AG04449 (cell line): ENCODE data around the gene TRIM36.

Source experiments
- CTCF ChIA-PET: fragments of 350-600 bp; formaldehyde crosslinking; extraction: SDS; loops from one replicate; lab custom pipeline; 2021; ENCODE audit warnings: antibody characterized with exemption; lab: Yijun Ruan, JAX
- POLR2A ChIA-PET: fragments of 400-600, 350-600 bp; formaldehyde crosslinking; extraction: SDS; loops from one replicate; lab custom pipeline; 2020; ENCODE audit warnings: antibody characterized with exemption, inconsistent platforms; lab: Yijun Ruan, JAX
- DNase-seq: peaks from one replicate; pipeline ENCODE4 v3.0.0-alpha.2; 2010; ENCODE audit warnings: low read depth, low spot score
- H3K4me3 ChIP-seq: 2 replicates; pipeline ENCODE4 v1.5.1; 2011; ENCODE audit warnings: low read depth, mild to moderate bottlenecking, control low read depth, low read length
- CTCF ChIP-seq: IDR thresholded peaks from one replicate; pipeline ENCODE4 v1.5.1; 2011; ENCODE audit warnings: mild to moderate bottlenecking, moderate library complexity, low read length, control low read depth, inconsistent platforms; ENCODE audit not compliant: insufficient read depth; ENCODE audit errors: missing control alignments

The TRIM36 gene

GRCh38 chr5:115170134-115170928, 623 bp upstream of the TRIM36 start:
- peak overlapping the region; percentile 70 for H3K4me3 ChIP-seq
- CTCF ChIA-PET, result no interaction called here
- no peak for DNase-seq
- POLR2A ChIA-PET, result no interaction called here
- TF ChIP-seq CTCF, result no peak

- POLR2A ChIA-PET, result no interaction called here
- no peak for DNase-seq
- H3K4me3 ChIP-seq, result peak overlapping the region; percentile 70
- TF ChIP-seq CTCF, result no peak
- CTCF ChIA-PET, result no interaction called here
Measured at GRCh38 chr5:115168829-115169486, 750 bp downstream of the TRIM36 start.

- ChIA-PET POLR2A (no interaction called here), CTCF (no interaction called here)
- no peak for TF ChIP-seq CTCF
Measured at GRCh38 chr5:115166744-115167393, 2.8 kb downstream of the TRIM36 start.

GRCh38 chr5:115165790-115166189, 3.9 kb downstream of the TRIM36 start:
- ChIA-PET CTCF (no interaction called here), POLR2A (no interaction called here)
- DNase-seq, result no peak
- no peak for TF ChIP-seq CTCF
- no peak overlapping the region for H3K4me3 ChIP-seq

More at GRCh38 chr5:115166744-115167393, 2.8 kb downstream of the TRIM36 start:
- H3K4me3 ChIP-seq, result no peak overlapping the region
- DNase-seq, result no peak

- ChIA-PET CTCF (no interaction called here), POLR2A (no interaction called here)
- no peak overlapping the region for H3K4me3 ChIP-seq
- DNase-seq, result no peak
- TF ChIP-seq CTCF, result no peak
Measured at GRCh38 chr5:115160975-115161475, 8.7 kb downstream of the TRIM36 start.
